Progenitor cell of endocrine pancreas (in vitro differentiated cells): Measurements from ENCODE around the gene RGS3. TPM values are rescaled to one million over a fixed set of nuclear protein-coding genes. Genes with fewer than 3 reads are reported as not detected.

ENCODE experiments used
- DNase-seq: peaks from one replicate; pipeline ENCODE4 v3.0.0; 2021; ENCODE audit warnings: low spot score; ENCODE audit not compliant: unreplicated experiment
- H3K27ac Mint-ChIP-seq: 2 replicates; pipeline ENCODE4 v1.8.0; 2021; ENCODE audit warnings: mild to moderate bottlenecking, moderate library complexity, mixed read lengths
- H3K27me3 Mint-ChIP-seq: 2 replicates; pipeline ENCODE4 v1.8.0; 2021; ENCODE audit warnings: mixed read lengths
- H3K36me3 Mint-ChIP-seq: 2 replicates; pipeline ENCODE4 v1.8.0; 2022; ENCODE audit warnings: mixed read lengths; ENCODE audit not compliant: insufficient read depth
- H3K4me1 Mint-ChIP-seq: 2 replicates; pipeline ENCODE4 v1.8.0; 2021; ENCODE audit warnings: low read depth, mixed read lengths
- H3K4me3 Mint-ChIP-seq: 2 replicates; pipeline ENCODE4 v1.8.0; 2021; ENCODE audit warnings: low read depth, mild to moderate bottlenecking, moderate library complexity, mixed read lengths
- H3K9me3 Mint-ChIP-seq: 2 replicates; pipeline ENCODE4 v1.8.0; 2021; ENCODE audit warnings: low read depth, mixed read lengths
- total RNA-seq: library from RNA; stranded (reverse); gene quantifications from 2 replicates; pipeline ENCODE4 v1.2.1, GENCODE V29; 2021
- TF ChIP-seq, protein P1 (sequence below): fragments of 200-600 bp; sonication (generic); IDR thresholded peaks from one replicate; pipeline ENCODE4 v1.5.0; 2021; ENCODE audit warnings: antibody characterized with exemption, mild to moderate bottlenecking; ENCODE audit not compliant: unreplicated experiment

Gene RGS3
- total RNA-seq, 1 donor from 2014 or later, result 39.3 TPM

DNA sequence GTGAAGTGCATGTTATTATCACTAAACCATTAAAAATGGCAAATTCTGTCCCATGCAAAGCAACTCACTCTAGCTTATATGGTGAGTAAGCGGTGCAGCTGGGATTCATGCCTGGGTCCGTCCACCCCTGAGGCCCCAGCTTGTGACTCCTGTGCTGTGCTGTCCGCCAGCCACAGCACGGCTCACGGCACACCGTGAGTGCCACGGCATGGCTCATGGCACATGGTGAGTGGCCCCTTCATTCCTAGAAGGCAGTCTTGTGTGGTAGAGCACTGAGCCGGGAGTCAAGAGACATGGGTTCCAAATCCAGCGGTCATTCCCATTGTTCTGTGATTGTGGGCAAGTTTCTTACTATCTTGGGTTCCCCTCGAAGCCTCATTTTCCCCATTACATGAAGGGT is 18.8 kb downstream of the RGS3 start:
- TF ChIP-seq, protein P1, sequence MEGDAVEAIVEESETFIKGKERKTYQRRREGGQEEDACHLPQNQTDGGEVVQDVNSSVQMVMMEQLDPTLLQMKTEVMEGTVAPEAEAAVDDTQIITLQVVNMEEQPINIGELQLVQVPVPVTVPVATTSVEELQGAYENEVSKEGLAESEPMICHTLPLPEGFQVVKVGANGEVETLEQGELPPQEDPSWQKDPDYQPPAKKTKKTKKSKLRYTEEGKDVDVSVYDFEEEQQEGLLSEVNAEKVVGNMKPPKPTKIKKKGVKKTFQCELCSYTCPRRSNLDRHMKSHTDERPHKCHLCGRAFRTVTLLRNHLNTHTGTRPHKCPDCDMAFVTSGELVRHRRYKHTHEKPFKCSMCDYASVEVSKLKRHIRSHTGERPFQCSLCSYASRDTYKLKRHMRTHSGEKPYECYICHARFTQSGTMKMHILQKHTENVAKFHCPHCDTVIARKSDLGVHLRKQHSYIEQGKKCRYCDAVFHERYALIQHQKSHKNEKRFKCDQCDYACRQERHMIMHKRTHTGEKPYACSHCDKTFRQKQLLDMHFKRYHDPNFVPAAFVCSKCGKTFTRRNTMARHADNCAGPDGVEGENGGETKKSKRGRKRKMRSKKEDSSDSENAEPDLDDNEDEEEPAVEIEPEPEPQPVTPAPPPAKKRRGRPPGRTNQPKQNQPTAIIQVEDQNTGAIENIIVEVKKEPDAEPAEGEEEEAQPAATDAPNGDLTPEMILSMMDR, result no peak
- Mint-ChIP-seq H3K36me3 (peaks cover 3% of the 10 kb centered on the region), H3K4me1 (no peaks in the 10 kb centered on the region), H3K9me3 (no peaks in the 10 kb centered on the region), H3K27ac (no peak overlapping the region), H3K4me3 (no peak overlapping the region), H3K27me3 (no peaks in the 10 kb centered on the region)
- DNase-seq, result no peak

DNA sequence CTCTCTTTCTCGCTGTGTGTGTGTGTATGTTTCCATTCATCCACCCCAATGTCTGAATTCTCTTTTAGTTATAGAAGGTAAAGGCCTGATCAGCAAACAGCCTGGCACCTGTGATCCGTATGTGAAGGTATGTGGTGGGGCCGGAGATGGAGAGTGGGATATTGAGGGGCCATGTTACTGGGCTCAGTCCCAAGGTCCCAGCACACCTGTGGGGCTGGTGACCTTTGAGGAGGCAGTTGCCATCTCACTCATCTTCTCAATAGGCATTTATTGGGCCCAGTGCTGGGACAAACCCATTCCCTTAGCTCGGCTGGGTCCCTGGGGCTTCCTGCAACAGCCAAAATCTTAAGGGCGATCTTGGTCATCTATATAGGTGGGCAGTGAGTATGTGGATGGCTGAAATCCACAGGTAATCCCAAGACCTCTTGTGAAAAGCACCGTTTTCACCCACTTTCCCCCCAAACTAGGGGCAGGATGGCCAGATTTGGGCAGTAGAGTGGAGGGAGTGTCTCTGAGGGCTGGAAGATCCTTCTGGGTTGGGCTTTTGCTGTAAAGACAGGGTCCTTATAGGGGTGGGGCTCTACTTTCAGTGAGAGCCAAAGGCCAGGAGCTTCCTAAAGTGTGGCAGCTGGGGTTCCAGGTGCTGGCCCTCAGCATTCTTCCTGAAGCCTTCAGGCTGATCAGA is 19.6 kb downstream of the RGS3 start:
- Mint-ChIP-seq H3K27me3 (no peaks in the 10 kb centered on the region), H3K9me3 (no peaks in the 10 kb centered on the region), H3K36me3 (peaks cover 7% of the 10 kb centered on the region), H3K4me3 (no peak overlapping the region), H3K27ac (no peak overlapping the region), H3K4me1 (no peaks in the 10 kb centered on the region)
- DNase-seq, result no peak
- TF ChIP-seq, protein P1, result no peak

DNA sequence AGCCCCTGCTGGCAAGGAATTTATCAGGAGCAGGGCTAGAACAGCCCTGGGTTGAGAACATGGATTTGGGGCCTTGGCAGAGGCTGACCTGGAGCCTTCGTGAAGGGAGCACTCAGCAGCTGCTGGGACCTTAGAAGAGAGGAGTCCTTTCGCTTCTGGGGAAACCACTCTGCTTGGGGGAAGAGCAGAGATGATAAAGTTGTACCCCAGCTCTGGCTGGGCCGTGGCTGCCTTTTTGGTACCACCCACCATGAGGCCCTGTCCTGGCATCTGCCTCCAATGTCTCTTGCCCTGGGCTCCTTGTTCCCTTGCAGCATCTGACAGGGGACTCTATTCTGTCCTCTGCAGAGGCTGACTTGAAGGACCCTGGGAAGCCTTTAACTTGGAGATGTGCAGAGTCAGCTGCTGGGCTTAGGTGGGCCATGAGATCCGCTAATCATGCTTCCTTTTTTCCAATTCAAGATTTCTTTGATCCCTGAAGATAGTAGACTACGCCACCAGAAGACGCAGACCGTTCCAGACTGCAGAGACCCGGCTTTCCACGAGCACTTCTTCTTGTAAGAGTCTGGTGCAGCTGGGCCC is 20.2 kb downstream of the RGS3 start:
- no peak overlapping the region for H3K27ac Mint-ChIP-seq
- H3K27me3 Mint-ChIP-seq, result no peaks in the 10 kb centered on the region
- no peaks in the 10 kb centered on the region for H3K4me1 Mint-ChIP-seq
- H3K36me3 Mint-ChIP-seq, result peaks cover 8% of the 10 kb centered on the region
- DNase-seq, result no peak
- no peak overlapping the region for H3K4me3 Mint-ChIP-seq
- no peaks in the 10 kb centered on the region for H3K9me3 Mint-ChIP-seq
- TF ChIP-seq, protein P1, result no peak

- Mint-ChIP-seq H3K4me1 (no peaks in the 10 kb centered on the region), H3K36me3 (peaks cover 8% of the 10 kb centered on the region), H3K9me3 (no peaks in the 10 kb centered on the region), H3K4me3 (no peak overlapping the region), H3K27ac (no peak overlapping the region), H3K27me3 (no peaks in the 10 kb centered on the region)
- DNase-seq, result no peak
- TF ChIP-seq, protein P1, result no peak
These were observed 20.8 kb downstream of the RGS3 start for GRCh38 chr9:113484258-113484730.

GRCh38 chr9:113485761-113486115 is 22.2 kb downstream of the RGS3 start:
- TF ChIP-seq, protein P1, result no peak
- H3K9me3 Mint-ChIP-seq, result no peaks in the 10 kb centered on the region
- H3K27ac Mint-ChIP-seq, result no peak overlapping the region
- no peaks in the 10 kb centered on the region for H3K27me3 Mint-ChIP-seq
- H3K36me3 Mint-ChIP-seq, result peaks cover 8% of the 10 kb centered on the region
- no peak overlapping the region for H3K4me3 Mint-ChIP-seq
- H3K4me1 Mint-ChIP-seq, result no peaks in the 10 kb centered on the region
- DNase-seq, result no peak
